Activated CD4-positive, alpha-beta T cell treated with anti-CD3 and anti-CD28 coated beads, Interleukin-2, Interleukin-6, amounts not matched to agents 100 ng/mL and 50 ng/mL, durations not matched to agents 16 hours and 8 hours (primary cell): ENCODE measurements around the gene TMEM171.

Experiments used
- DNase-seq: peaks from one replicate; pipeline ENCODE4 v3.0.0-alpha.2; 2020

TMEM171 gene

DNA sequence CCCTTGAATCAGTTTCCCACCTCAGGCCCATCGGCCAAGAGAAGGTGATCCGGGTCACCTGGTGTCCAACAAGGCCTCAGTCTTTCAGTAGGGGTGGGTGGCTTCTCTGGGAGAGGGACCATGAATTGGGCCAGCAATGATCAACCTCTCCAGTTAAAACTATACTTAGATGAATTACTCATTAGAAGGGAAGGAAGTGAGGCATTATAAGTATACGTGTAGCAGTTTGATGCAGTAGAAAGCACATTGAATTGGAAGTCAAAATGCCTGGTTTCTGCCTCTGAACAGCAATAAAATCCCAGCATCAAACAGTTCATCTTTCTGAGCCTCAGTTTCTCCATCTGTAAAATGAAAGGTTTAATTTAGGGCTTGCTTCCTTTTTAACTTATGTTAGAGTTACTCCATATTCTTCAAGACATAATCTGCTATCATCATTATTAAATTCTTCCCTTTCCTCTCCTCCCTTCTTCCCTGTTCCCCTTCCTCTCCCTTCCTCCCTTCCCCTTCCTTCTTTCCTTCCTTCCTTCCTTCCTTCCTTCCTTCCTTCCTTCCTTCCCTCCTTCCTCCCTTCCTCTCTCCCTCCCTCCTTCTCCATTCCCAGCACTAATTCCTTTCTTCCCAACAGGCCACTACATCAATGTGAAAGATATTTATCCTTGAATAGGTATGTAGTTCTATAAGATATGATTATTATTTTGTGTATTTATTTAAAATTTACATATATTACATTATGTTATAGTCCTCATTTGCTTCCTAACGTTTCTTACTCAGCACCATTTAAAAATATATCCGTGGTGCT, 34.0 kb downstream of the TMEM171 start:
- no peak for DNase-seq

DNA sequence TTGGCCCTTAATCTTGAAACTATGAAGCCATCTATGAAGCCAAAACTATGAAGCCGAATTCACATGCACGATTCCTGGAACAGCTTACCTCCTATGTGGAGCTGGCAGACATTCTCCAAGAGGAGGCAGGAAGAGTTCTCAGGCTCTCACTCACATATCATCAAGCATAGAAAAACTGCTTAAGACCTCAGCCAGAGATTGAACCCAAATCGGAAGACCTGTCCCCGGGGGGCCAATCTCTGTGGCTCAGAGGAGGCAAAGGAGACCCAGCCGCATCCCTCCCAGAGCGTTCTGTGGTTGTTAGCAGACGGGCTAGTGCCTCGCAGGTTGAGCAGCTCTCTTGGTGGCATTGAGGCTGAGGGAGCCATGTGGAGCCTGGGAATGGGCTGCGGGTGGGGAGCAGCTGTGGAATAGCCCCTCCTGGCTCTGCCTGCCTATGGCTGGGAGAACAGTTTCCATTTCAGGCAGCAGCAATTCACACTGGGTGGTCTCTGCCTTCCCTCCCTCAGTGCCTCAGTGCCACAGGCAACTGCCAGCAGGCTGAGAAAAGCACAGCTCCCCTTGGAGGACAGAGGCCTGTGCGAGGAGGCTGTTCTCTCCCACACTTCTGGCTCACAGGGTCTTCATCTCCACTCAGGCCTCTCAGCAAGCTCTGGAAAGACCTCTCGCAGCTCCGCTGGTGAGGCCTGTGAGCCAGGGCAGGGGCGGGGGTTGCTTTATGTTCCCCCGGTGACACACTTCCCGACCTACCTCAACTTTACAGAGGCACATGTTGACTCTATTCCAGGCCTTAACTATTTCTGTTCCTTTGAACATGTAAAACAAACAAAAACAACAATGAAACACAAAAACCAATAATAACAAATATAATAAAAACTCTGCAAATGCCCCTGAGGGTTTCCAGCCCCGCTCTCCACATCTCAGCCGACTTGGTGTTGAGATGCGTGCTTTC, 35.2 kb downstream of the TMEM171 start:
- DNase-seq = no peak

DNA sequence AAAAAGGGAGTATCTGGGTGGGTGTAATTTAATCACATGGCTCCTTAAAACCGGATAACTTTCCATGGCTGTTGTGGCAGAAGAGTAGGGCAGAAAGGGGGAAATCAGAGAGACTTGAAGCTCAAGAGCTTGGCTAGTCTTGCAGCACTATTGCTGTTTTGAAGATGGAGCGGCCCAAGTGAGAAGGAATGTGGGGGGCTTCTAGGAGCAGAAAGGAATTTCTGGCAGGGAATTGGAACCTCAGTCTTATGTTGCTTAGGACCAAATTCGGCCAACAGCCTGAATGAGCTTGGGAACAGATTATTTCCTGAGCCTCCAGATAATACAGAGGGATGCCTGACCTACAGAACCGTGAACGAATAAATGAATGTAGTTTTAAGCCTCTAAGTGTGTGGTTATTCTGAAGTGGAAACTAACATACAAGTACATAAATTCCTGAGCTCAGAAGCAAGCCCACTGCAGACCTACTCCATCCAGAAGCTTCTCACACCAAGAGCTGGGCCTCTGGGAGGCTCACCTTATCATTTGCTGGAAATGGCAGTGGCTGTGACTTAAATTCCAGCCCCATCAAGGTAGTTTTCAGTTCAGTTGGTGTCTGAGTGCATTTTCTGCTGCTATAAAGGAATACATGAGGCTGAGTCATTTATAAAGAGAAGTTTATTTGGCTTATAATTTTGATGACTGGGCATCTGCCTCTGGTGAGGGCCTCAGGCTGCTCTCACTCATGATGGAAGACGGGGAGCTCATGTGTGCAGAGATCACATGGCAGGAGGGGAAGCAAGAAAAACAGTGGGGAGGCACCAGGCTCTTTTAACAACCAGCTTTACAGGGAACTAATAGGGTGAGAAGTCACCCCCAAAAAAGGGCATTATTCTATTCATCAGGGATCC, 37.3 kb downstream of the TMEM171 start:
- DNase-seq = no peak

DNA sequence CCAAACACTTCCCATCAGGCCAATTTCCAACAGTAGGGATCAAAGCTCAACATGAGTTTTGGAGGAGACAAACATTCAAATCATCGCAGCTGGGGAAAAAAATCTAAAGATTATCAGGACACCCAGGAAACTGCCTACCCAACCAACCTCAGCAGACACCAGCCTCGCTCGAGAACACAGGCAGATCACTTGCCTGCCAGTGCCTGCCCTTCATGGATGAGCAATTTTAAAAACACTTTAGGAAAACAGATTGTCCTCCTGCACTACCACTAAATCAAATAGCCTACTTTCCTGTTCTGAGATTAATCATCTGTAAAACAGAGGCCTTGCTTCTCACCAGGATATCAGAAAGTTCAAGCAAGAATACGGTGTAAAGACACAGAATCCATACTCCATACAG, 37.9 kb downstream of the TMEM171 start:
- DNase-seq = no peak

DNA sequence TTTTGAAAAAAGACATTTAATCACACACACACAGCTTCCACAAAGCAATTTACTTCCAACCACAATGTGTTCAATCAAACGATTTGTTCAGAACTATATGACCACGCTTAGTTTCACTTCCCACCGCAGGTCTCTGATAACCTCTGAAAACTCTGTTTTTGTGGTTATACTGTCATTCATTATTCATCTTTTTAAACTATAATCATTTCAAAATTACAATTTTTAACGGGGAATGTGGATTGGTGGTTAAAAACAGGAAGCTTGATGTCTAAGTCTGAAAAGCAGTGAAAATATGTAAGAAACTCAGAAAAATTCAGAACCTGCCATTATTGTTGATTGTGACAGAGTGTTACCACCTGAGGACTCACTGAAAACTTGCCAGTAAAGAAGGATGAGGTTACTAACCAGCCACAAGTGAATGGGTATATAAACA, 39.9 kb downstream of the TMEM171 start:
- DNase-seq = peak; percentile 87

DNA sequence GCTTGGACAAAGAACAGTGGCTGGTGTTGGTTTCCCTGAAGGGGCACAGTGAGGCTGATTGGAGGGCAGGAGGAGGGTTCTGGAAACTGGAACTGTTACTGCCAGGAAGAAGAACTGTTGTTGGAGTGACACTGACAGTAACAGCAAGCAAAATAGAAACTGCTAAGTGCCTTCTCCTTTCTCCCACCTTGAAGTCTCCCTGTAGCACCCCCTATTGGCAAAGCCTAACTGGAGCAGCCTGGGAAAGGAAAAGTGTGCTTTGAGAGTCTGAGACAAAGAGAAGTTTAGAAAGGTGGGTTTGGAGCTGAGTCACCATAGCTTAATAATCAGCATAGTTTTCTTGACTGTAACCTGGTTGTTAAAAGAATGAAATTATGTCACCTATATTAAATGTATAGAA, 50.1 kb downstream of the TMEM171 start:
- peak; percentile 45 for DNase-seq

DNA sequence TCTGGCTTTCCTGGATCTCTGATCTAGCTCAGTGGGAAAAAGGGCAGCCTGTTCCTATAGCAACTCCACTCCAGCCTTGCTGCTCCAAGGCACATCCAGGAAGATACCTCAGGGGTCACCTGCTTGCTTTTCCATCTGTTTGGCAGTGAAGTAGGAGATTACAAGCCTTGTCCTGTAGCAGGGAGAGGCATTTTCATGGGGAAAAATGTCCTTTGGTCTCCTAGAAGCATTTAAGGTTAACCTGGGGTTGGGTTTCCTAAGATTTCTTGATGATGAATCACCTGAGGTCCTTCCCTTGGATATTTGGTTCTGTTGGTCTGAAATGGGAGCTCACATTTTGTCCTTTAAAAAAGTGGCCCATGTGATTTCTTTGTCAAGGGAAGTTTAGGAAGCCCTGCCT, 51.1 kb downstream of the TMEM171 start:
- no peak for DNase-seq

DNA sequence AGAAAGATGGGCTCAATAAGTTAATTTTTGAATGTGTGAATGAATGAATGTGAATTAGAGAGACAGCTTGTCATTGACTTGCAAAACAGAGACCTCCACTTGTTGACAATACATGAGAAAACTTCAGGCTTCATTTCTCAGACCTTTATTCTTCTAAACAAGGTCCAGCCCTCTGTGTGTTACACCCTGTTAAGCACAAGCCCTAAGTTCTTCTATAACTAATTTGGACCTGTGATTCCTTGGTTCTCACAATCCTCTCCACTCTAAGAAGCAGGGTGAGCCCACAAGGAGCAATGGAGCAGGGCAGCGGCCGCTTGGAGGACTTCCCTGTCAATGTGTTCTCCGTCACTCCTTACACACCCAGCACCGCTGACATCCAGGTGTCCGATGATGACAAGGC, 52.6 kb downstream of the TMEM171 start, which contains the start of gene TMEM174:
TMEM174 (plus strand) TSS at position 243 of the 400 bp plus-strand sequence; CDS start at position 294, 51 bp downstream.
- DNase-seq = no peak

DNA sequence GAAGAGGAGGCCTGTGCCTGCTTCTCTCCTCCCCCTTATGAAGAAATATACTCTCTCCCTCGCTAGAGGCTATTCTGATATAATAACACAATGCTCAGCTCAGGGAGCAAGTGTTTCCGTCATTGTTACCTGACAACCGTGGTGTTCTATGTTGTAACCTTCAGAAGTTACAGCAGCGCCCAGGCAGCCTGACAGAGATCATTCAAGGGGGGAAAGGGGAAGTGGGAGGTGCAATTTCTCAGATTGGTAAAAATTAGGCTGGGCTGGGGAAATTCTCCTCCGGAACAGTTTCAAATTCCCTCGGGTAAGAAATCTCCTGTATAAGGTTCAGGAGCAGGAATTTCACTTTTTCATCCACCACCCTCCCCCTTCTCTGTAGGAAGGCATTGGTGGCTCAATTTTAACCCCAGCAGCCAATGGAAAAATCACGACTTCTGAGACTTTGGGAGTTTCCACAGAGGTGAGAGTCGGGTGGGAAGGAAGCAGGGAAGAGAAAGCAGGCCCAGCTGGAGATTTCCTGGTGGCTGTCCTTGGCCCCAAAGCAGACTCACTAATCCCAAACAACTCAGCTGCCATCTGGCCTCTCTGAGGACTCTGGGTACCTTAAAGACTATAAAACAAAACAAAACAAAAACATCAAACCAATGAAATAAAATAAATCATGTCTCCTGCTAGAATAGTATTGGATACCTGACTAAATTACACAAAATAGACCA, 53.9 kb downstream of the TMEM171 start:
- no peak for DNase-seq

DNA sequence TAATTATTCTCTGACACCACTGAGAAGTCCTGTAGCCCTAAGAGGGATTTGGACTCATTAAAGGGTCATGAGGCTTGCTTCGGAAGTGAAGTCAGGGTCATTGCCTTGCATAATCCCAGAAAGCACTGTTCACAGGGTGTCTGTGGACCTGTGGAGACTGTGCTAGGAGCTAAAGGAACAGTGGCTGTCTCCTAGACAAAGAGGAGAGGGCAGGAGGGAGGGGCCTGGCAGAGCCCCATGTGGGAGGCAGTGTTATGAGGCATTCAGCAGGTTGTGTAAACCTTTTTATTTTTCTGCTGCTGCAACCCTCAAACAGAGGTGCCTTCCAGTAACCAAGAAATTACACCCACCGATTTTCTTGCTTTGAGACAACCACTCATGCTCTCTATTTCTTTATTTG, 55.9 kb downstream of the TMEM171 start:
- DNase-seq = no peak

DNA sequence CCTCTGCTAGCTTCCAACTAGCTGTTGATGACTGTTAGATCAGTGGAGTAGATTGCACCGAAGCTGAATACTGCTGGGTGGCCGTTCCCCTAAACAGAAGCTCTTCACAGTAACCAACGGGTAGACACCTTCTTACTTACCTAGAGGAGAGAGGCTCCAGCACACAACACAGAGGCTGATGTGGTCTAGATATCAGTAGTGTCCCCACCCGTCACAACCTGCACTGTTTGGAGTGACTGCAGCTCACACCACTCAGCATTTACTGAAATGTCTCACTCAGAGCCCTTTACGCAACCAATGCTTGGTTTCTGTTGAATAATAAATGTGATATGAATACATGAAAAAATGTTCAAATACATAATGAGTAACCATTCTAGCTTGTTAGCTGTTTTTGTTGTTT, 57.9 kb downstream of the TMEM171 start:
- peak; percentile 7 for DNase-seq

DNA sequence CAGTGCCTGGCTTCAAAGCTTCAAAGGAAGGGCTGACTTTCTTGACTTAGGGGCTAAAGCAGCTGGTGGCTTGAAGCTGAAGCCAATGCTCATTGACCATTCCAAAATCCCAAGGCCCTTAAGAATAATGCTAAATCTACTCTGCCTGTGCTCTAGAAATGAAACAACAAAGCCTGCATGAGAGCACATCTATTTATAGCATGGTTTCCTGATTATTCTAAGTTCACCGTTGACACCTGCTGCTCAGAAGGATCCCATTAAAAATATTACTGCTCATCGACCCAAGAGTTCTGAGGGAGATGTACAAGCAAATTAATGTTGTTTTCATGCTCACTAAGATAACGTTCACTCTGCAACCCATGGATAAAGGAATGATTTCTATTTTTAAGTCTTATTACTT, 59.4 kb downstream of the TMEM171 start:
- DNase-seq = no peak

DNA sequence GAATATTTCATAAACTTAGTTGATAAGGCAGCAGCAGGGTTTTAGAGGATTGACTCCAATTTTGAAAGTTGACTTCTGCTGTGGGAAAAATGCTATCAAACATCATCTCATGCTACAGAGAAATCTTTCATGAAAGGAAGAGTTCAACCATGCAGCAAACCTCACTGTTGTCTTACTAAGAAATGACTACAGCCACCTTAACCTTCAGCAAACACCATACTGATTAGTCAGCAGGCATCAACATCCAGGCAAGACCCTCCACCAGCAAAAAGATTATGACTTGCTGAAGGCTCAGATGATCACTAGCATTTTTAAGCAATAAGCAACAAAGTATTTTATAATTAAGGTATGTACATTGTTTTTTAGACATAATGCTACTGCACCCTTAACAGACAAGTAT, 60.2 kb downstream of the TMEM171 start:
- no peak for DNase-seq
